Activated T-cell treated with anti-CD3 and anti-CD28 coated beads, Interleukin-2, amount 50 U/mL, for 48 hours (primary cell): ENCODE data around the gene CENPP.

Experiments used
- DNase-seq, 2 experiments: peaks; one replicate each; pipeline ENCODE4 v3.0.0-alpha.2; 2020

The CENPP gene

GRCh38 chr9:92513349-92513748 is 187.6 kb downstream of the CENPP start:
- no peak for DNase-seq

GRCh38 chr9:92514635-92515034 is 188.9 kb downstream of the CENPP start:
- no peak for DNase-seq

GRCh38 chr9:92516521-92516920 is 190.8 kb downstream of the CENPP start:
- DNase-seq, result no peak

- no peak for DNase-seq
These were observed 191.3 kb downstream of the CENPP start for GRCh38 chr9:92517046-92517445.

- DNase-seq, result no peak
These were observed 192.4 kb downstream of the CENPP start for GRCh38 chr9:92518199-92518598.

GRCh38 chr9:92520837-92521236 is 195.1 kb downstream of the CENPP start:
- no peak for DNase-seq

- no peak for DNase-seq
These were observed 197.5 kb downstream of the CENPP start for GRCh38 chr9:92522983-92523970.

- DNase-seq, result no peak
These were observed 199.1 kb downstream of the CENPP start for GRCh38 chr9:92524881-92525280.

GRCh38 chr9:92525306-92525705 is 199.6 kb downstream of the CENPP start:
- DNase-seq, result no peak

GRCh38 chr9:92527291-92527828 is 201.6 kb downstream of the CENPP start:
- no peak for DNase-seq

- DNase-seq, result no peak
These were observed 202.2 kb downstream of the CENPP start for GRCh38 chr9:92527832-92528521.

- DNase-seq, result no peak
These were observed 202.7 kb downstream of the CENPP start for GRCh38 chr9:92528522-92528849.

GRCh38 chr9:92529124-92529523 is 203.4 kb downstream of the CENPP start:
- no peak for DNase-seq

- no peak for DNase-seq
These were observed 205.1 kb downstream of the CENPP start for GRCh38 chr9:92530893-92531292.

- no peak for DNase-seq
These were observed 208.5 kb downstream of the CENPP start for GRCh38 chr9:92534204-92534603.

- no peak for DNase-seq
These were observed 208.9 kb downstream of the CENPP start for GRCh38 chr9:92534674-92535073.

GRCh38 chr9:92535940-92536850 is 210.4 kb downstream of the CENPP start, which contains the start of gene ECM2:
Gene ECM2 (minus strand): TSS chr9:92535990. CDS start chr9:92522866, 13,124 bp downstream.
- no peak for DNase-seq

- DNase-seq, result no peak
These were observed 212.8 kb downstream of the CENPP start for GRCh38 chr9:92538541-92538940.

GRCh38 chr9:92543972-92544371 is 218.2 kb downstream of the CENPP start:
- DNase-seq, result no peak

- DNase-seq, result no peak
These were observed 219.3 kb downstream of the CENPP start for GRCh38 chr9:92545002-92545510.

GRCh38 chr9:92547356-92547755 is 221.6 kb downstream of the CENPP start:
- no peak for DNase-seq

- no peak for DNase-seq
These were observed 225.0 kb downstream of the CENPP start for GRCh38 chr9:92550765-92551164.
